GM19328 (cell line): ENCODE measurements around the gene TOP1.
"Not testable (repeated sequence)": the region's sequence is repeated elsewhere in the genome, so short reads cannot be mapped to it uniquely, and the experiment has no call there.

ENCODE experiments used
- ATAC-seq: cut with Tn5 transposase; IDR thresholded peaks from one replicate; pipeline ENCODE4 v1.9.1; 2021; ENCODE audit warnings: mild to moderate bottlenecking, moderate library complexity; ENCODE audit not compliant: unreplicated experiment

The TOP1 gene

GRCh38 chr20:41125530-41126457 lies 97.2 kb downstream of the TOP1 start:
- ATAC-seq, result no peak

GRCh38 chr20:41126719-41127118 lies 98.1 kb downstream of the TOP1 start:
- ATAC-seq, result no peak

- not testable (repeated sequence) for ATAC-seq
Observed at GRCh38 chr20:41128317-41128716, 99.7 kb downstream of the TOP1 start.

GRCh38 chr20:41131594-41132387 lies 103.2 kb downstream of the TOP1 start:
- ATAC-seq, result no peak

- ATAC-seq, result not testable (repeated sequence)
Observed at GRCh38 chr20:41132388-41132775, 103.8 kb downstream of the TOP1 start.

GRCh38 chr20:41133709-41134361 lies 105.2 kb downstream of the TOP1 start:
- ATAC-seq, result peak; percentile 40

- ATAC-seq, result no peak
Observed at GRCh38 chr20:41134362-41135186, 106.0 kb downstream of the TOP1 start.

- ATAC-seq, result no peak
Observed at GRCh38 chr20:41135187-41135887, 106.7 kb downstream of the TOP1 start.

GRCh38 chr20:41135888-41136679 lies 107.5 kb downstream of the TOP1 start:
- ATAC-seq, result no peak

GRCh38 chr20:41136680-41137613 lies 108.3 kb downstream of the TOP1 start, which contains the start of gene PLCG1:
TSS of gene PLCG1 (plus strand) at chr20:41137543. CDS start at chr20:41137642, 99 bp downstream.
- ATAC-seq, result peak; percentile 51

- peak; percentile 10 for ATAC-seq
Observed at GRCh38 chr20:41137614-41138474, 109.2 kb downstream of the TOP1 start.

GRCh38 chr20:41138475-41139226 lies 110.0 kb downstream of the TOP1 start:
- ATAC-seq, result no peak

GRCh38 chr20:41139227-41140093 lies 110.8 kb downstream of the TOP1 start:
- no peak for ATAC-seq

- ATAC-seq, result no peak
Observed at GRCh38 chr20:41140226-41141133, 111.9 kb downstream of the TOP1 start.
